A549 (cell line): ENCODE data around the gene SETDB1. TPM values are rescaled to one million over a fixed set of nuclear protein-coding genes. Genes with fewer than 3 reads are reported as not detected.
"Not testable (repeated sequence)": the region's sequence is repeated elsewhere in the genome, so short reads cannot be mapped to it uniquely, and the experiment has no call there.

Experiments
- ATAC-seq, 2 experiments: fragments of 200-7000 bp in 1 of 2; fragments of >200 bp in 1 of 2; cut with Nextera tagmentation in 1 of 2; cut with Tn5 transposase in 1 of 2; 3 replicates each; pipeline versions ENCODE4 v1.8.0 to v1.9.1; 2018 to 2020; ENCODE audit warnings: mild to moderate bottlenecking in 1 of 2, moderate library complexity in 1 of 2
- CTCF ChIA-PET: fragments of 300-600 bp; sonication (Branson Sonifier 250); formaldehyde crosslinking; extraction: SDS; loops from one replicate; lab custom pipeline; 2021; ENCODE audit warnings: antibody characterized with exemption, inconsistent platforms; lab: Yijun Ruan, JAX
- POLR2A ChIA-PET: fragments of 350-600 bp; formaldehyde crosslinking; extraction: SDS; loops from one replicate; lab custom pipeline; 2021; ENCODE audit warnings: antibody characterized with exemption, inconsistent platforms; lab: Yijun Ruan, JAX
- DNase-seq, 2 experiments: peaks; one replicate each; pipeline versions ENCODE4 v3.0.0 to v3.0.0-alpha.2; 2011 to 2016; ENCODE audit warnings: low read depth in 1 of 2, low spot score in 1 of 2
- FAIRE-seq: peaks from 2 replicates; lab custom pipeline; 2011; peaks lifted over from hg19 to GRCh38; lab: Jason Lieb, UNC
- H3K27ac ChIP-seq, 2 experiments: fragments of >200 bp; sonication (Bioruptor Twin); formaldehyde crosslinking; 3 replicates each; pipeline ENCODE4 v1.5.1; 2016 to 2017
- H3K4me1 ChIP-seq: fragments of >200 bp; sonication (Bioruptor Twin); formaldehyde crosslinking; 3 replicates; pipeline ENCODE4 v1.6.1; 2016
- H3K4me2 ChIP-seq: fragments of >200 bp; sonication (Bioruptor Twin); formaldehyde crosslinking; 3 replicates; pipeline ENCODE4 v1.6.1; 2016
- H3K4me3 ChIP-seq: fragments of >200 bp; sonication (Bioruptor Twin); formaldehyde crosslinking; 3 replicates; pipeline ENCODE4 v1.5.1; 2016
- H3K9me3 ChIP-seq: fragments of >200 bp; sonication (Bioruptor Twin); formaldehyde crosslinking; 3 replicates; pipeline ENCODE4 v1.6.1; 2016
- CBX8 ChIP-seq: fragments of 200-600 bp; sonication (generic); IDR thresholded peaks from 2 replicates; pipeline ENCODE4 v1.6.1; 2016
- CEBPB ChIP-seq, 2 experiments: fragments of >200 bp in 1 of 2; sonication (Bioruptor Twin) in 1 of 2; formaldehyde crosslinking in 1 of 2; IDR thresholded peaks; 2 replicates each; pipeline ENCODE4 v1.6.1; 2012 to 2016
- CHD4 ChIP-seq: fragments of 200-600 bp; sonication (generic); IDR thresholded peaks from 2 replicates; pipeline ENCODE4 v1.6.1; 2016; ENCODE audit warnings: antibody characterized with exemption, mild to moderate bottlenecking, borderline replicate concordance
- EHF ChIP-seq: fragments of 250-450 bp; sonication (Bioruptor Pico); IDR thresholded peaks from 2 replicates; pipeline ENCODE4 v1.5.0; 2020; ENCODE audit warnings: mild to moderate bottlenecking
- FOSL2 ChIP-seq, 2 experiments: fragments of 450-650 bp in 1 of 2; fragments of >200 bp in 1 of 2; sonication (Bioruptor Twin) in 1 of 2; formaldehyde crosslinking; IDR thresholded peaks; 2 replicates each; pipeline versions ENCODE4 v1.5.0 to v1.6.1; 2016 to 2020; ENCODE audit warnings: mild to moderate bottlenecking in 1 of 2, moderate library complexity in 1 of 2
- GATA3 ChIP-seq: IDR thresholded peaks from 2 replicates; pipeline ENCODE4 v1.6.1; 2012; ENCODE audit warnings: borderline replicate concordance
- HOXB5 ChIP-seq: fragments of 250-450 bp; sonication (Bioruptor Pico); IDR thresholded peaks from 2 replicates; pipeline ENCODE4 v1.5.0; 2020; ENCODE audit warnings: mild to moderate bottlenecking, moderate library complexity
- KDM1A ChIP-seq: fragments of 200-600 bp; sonication (generic); IDR thresholded peaks from 2 replicates; pipeline ENCODE4 v1.6.1; 2016; ENCODE audit warnings: low read depth, mild to moderate bottlenecking
- KDM5A ChIP-seq: fragments of 200-600 bp; sonication (generic); IDR thresholded peaks from 2 replicates; pipeline ENCODE4 v1.6.1; 2016; ENCODE audit warnings: antibody characterized with exemption, mild to moderate bottlenecking
- MAFK ChIP-seq: fragments of 450-650 bp; IDR thresholded peaks from 2 replicates; pipeline ENCODE4 v1.6.1; 2014; ENCODE audit not compliant: partially characterized antibody
- NPAS2 ChIP-seq: fragments of 250-450 bp; sonication (Bioruptor Pico); IDR thresholded peaks from 2 replicates; pipeline ENCODE4 v1.8.0; 2022; ENCODE audit warnings: mild to moderate bottlenecking, moderate library complexity, borderline replicate concordance
- PBX3 ChIP-seq: IDR thresholded peaks from 2 replicates; pipeline ENCODE4 v1.6.1; 2012
- PHF8 ChIP-seq: fragments of 200-600 bp; sonication (generic); IDR thresholded peaks from 2 replicates; pipeline ENCODE4 v1.6.1; 2016; ENCODE audit warnings: low read depth, mild to moderate bottlenecking, antibody characterized with exemption, moderate library complexity, borderline replicate concordance
- POLR2A ChIP-seq: IDR thresholded peaks from 2 replicates; pipeline ENCODE4 v1.6.1; 2012; ENCODE audit warnings: mild to moderate bottlenecking, low read length
- RAD21 ChIP-seq, 2 experiments: fragments of >200 bp in 1 of 2; sonication (Bioruptor Twin) in 1 of 2; formaldehyde crosslinking in 1 of 2; IDR thresholded peaks in 1 of 2; conservative IDR thresholded peaks in 1 of 2; 2 replicates in 1 of 2; 3 replicates in 1 of 2; pipeline ENCODE4 v1.6.1; 2012 to 2018; ENCODE audit warnings: inconsistent platforms in 1 of 2
- RARB ChIP-seq: fragments of 250-450 bp; sonication (Bioruptor Pico); IDR thresholded peaks from 2 replicates; pipeline ENCODE4 v1.8.0; 2021; ENCODE audit warnings: mild to moderate bottlenecking, moderate library complexity
- RCOR1 ChIP-seq: fragments of 150-350 bp; IDR thresholded peaks from 2 replicates; pipeline ENCODE4 v1.6.1; 2014; ENCODE audit warnings: antibody characterized with exemption, low read length, low read depth
- REST ChIP-seq: fragments of 200-600 bp; sonication (generic); IDR thresholded peaks from 2 replicates; pipeline ENCODE4 v1.6.1; 2016; ENCODE audit warnings: antibody characterized with exemption, mild to moderate bottlenecking, moderate library complexity
- RFX5 ChIP-seq: fragments of 450-650 bp; IDR thresholded peaks from 2 replicates; pipeline ENCODE4 v1.7.1; 2014; ENCODE audit warnings: antibody characterized with exemption, mild to moderate bottlenecking, moderate library complexity
- SMC3 ChIP-seq: fragments of >200 bp; sonication (Bioruptor Twin); formaldehyde crosslinking; IDR thresholded peaks from 3 replicates; pipeline ENCODE4 v1.6.1; 2018; ENCODE audit warnings: inconsistent platforms
- TP53 ChIP-seq: fragments of 250-450 bp; sonication (Bioruptor Pico); IDR thresholded peaks from 2 replicates; pipeline ENCODE4 v1.5.0; 2021; ENCODE audit warnings: mild to moderate bottlenecking, moderate library complexity
- USF2 ChIP-seq: fragments of 450-650 bp; IDR thresholded peaks from 2 replicates; pipeline ENCODE4 v1.6.1; 2014; ENCODE audit warnings: antibody characterized with exemption
- WGBS: methylation state at CpG from one replicate; pipeline ENCODE4 v1.1.6; 2017; ENCODE audit errors: missing lambda C conversion rate; 5-methylcytosine and 5-hydroxymethylcytosine counted together
- polyA plus RNA-seq, 4 experiments: library from polyadenylated mRNA; depleted of rRNA in 3 of 4; stranded (reverse); fragments of >200 nt; fragmentation: RNase III in 1 of 4; extraction: RNeasy Plus Mini Kit Qiagen cat#74134 plus additional on column Dnase treatment in 1 of 4; gene quantifications; 2 replicates in 3 of 4; 3 replicates in 1 of 4; pipeline ENCODE4 v1.2.3, GENCODE V29; 2011 to 2017
- TF ChIP-seq, protein P1 (sequence below): fragments of 250-450 bp; sonication (Bioruptor Pico); IDR thresholded peaks from 2 replicates; pipeline ENCODE4 v1.5.0; 2020; ENCODE audit warnings: low read depth, mild to moderate bottlenecking, moderate library complexity
- TF ChIP-seq, protein P2 (sequence below): IDR thresholded peaks from 2 replicates; pipeline ENCODE4 v1.6.1; 2012

The SETDB1 gene
- polyA plus RNA-seq, 2 of the 4 experiments (the other 2 are of a cell fraction) = 25.1 to 56.9 TPM

DNA sequence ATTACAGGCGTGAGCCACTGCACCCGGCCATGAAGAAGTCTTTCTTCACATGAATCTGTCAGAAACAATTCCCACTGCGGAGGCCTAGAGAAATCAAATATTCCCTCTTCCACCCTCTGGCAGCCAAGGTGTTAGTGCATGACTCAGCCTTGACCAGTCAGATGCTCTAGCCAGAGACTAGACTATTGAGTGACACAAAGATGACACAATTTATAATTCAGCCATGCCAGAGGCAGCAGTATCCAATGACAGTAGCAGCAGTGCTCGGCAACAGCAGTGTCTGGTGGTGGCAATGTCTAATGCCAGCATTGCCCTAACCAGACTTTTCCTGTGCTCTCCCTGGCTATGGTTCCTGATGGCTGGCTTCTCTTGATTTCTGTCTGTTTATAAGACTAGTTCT lies 30.5 kb upstream of the SETDB1 start:
- ATAC-seq (peak; percentile 92 to 100), FAIRE-seq (no peak), DNase-seq (peak; percentile 56 to 61)
- ChIA-PET CTCF (interaction anchor here (0.9 to 4.3 kb wide), 4 partner anchors 13 to 27 kb away, joined by 3 to 15 read pairs (median 4); no protein-coding TSS in a partner anchor), POLR2A (no interaction called here)
- Histone ChIP-seq H3K4me3 (no peak overlapping the region), H3K27ac (peak overlapping the region in 1 of 2 experiments; percentile 15; a peak in 1 of 6 replicates), H3K4me1 (peaks cover 9% of the 10 kb centered on the region), H3K9me3 (no peaks in the 10 kb centered on the region), H3K4me2 (peak overlapping the region; percentile 1; the same call in 1 of the 3 replicates)
- WGBS = 33% methylated on average over 4 of the region's 4 CpGs
- TF ChIP-seq FOSL2 (IDR thresholded peaks at IDR 0.05) (no peak), FOSL2 (CRISPR knock-in tag; IDR thresholded peaks at IDR 0.05) (peak; percentile 58), RFX5 (peak; percentile 91), RCOR1 (no peak), CEBPB (IDR thresholded peaks at IDR 0.05) (peak in 1 of 2 experiments; percentile 25; a peak in 1 of 4 replicates)

- DNase-seq, H3K9me3 ChIP-seq, POLR2A ChIA-PET, H3K4me3 ChIP-seq, H3K27ac ChIP-seq, ATAC-seq, FAIRE-seq, H3K4me1 ChIP-seq, H3K4me2 ChIP-seq: not testable (repeated sequence)
- CTCF ChIA-PET = interaction anchor here (0.9 to 2.8 kb wide), 4 partner anchors 9 to 367 kb away, joined by 4 to 10 read pairs (median 6); partner anchors contain the start of gene MINDY1
- WGBS = 76% methylated on average over 8 of the region's 8 CpGs
- TF ChIP-seq MAFK = peak; percentile 8
Measured at GRCh38 chr1:150899795-150900194, 26.4 kb upstream of the SETDB1 start.

DNA sequence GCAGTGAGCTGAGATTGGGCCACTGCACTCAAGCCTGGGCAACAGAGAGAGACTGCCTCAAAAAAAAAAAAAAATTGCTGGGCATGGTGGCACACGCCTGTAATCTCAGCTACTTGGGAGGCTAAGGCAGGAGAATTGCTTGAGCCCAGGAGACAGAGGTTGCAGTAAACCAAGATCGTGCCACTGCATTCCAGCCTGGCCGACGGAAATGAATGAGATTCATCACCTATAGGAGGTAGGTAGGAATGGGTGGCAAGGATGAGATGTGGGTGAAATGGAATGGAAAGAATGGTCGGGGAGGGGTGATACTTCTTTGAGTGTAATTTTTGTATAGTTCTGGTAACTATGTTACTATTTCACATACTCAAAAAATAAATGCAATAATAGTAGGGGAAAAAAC lies 23.8 kb upstream of the SETDB1 start:
- no peak for ATAC-seq
- no peak overlapping the region for H3K4me2 ChIP-seq
- DNase-seq = no peak
- TF ChIP-seq TP53 (no peak), RFX5 (no peak), MAFK (no peak), NPAS2 (no peak), CBX8 (no peak), HOXB5 (CRISPR knock-in tag) (no peak), POLR2A (no peak), RAD21 (conservative IDR thresholded peaks at IDR 0.05 in 1 of 2, IDR thresholded peaks at IDR 0.05 in 1 of 2) (no peak), RCOR1 (no peak), USF2 (no peak)
- TF ChIP-seq, protein P1, sequence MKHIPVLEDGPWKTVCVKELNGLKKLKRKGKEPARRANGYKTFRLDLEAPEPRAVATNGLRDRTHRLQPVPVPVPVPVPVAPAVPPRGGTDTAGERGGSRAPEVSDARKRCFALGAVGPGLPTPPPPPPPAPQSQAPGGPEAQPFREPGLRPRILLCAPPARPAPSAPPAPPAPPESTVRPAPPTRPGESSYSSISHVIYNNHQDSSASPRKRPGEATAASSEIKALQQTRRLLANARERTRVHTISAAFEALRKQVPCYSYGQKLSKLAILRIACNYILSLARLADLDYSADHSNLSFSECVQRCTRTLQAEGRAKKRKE (CRISPR knock-in tag) = no peak
- FAIRE-seq = no peak
- no peaks in the 10 kb centered on the region for H3K9me3 ChIP-seq
- H3K4me1 ChIP-seq = no peaks in the 10 kb centered on the region
- WGBS = 88% methylated on average over 5 of the region's 5 CpGs
- H3K27ac ChIP-seq = no peak overlapping the region
- CTCF ChIA-PET = interaction anchor here (0.6 kb wide), 1 partner anchor 20 kb away, joined by 5 read pairs; no protein-coding TSS in a partner anchor
- POLR2A ChIA-PET = no interaction called here
- H3K4me3 ChIP-seq = no peak overlapping the region

GRCh38 chr1:150902751-150903150 lies 23.4 kb upstream of the SETDB1 start:
- Histone ChIP-seq H3K9me3 (no peaks in the 10 kb centered on the region), H3K4me3 (no peak overlapping the region), H3K4me1 (no peaks in the 10 kb centered on the region), H3K4me2 (no peak overlapping the region), H3K27ac (no peak overlapping the region)
- ChIA-PET CTCF (interaction anchor here (0.6 kb wide), 1 partner anchor 20 kb away, joined by 5 read pairs; no protein-coding TSS in a partner anchor), POLR2A (no interaction called here)
- DNase-seq = no peak
- 70% methylated on average over 1 of the region's 1 CpG for WGBS
- FAIRE-seq = no peak
- ATAC-seq = no peak
- TF ChIP-seq PHF8 (no peak), KDM1A (no peak), KDM5A (no peak), RARB (no peak), POLR2A (no peak), CEBPB (IDR thresholded peaks at IDR 0.05) (no peak), EHF (CRISPR knock-in tag) (no peak), RFX5 (no peak), CBX8 (no peak), MAFK (no peak), SMC3 (no peak), CHD4 (no peak), GATA3 (no peak), PBX3 (no peak), REST (no peak)
- TF ChIP-seq, protein P2, sequence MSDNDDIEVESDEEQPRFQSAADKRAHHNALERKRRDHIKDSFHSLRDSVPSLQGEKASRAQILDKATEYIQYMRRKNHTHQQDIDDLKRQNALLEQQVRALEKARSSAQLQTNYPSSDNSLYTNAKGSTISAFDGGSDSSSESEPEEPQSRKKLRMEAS = no peak
